OCI-LY7 (cell line): Measurements from ENCODE around the gene RAD51B. TPM values are rescaled to one million over a fixed set of nuclear protein-coding genes. Genes with fewer than 3 reads are reported as not detected.

Source experiments
- BruUV-seq: library from RNA; stranded (reverse); fragments of 400-500 nt; replicated peaks from 2 replicates; lab custom pipeline; 2021; lab: Mats Ljungman, UMichigan
- CTCF ChIA-PET: fragments of 300-600 bp; sonication (Branson Sonifier 250); formaldehyde crosslinking; loops from one replicate; lab custom pipeline; 2022; ENCODE audit warnings: antibody characterized with exemption; ENCODE audit not compliant: unreplicated experiment; lab: Charles Lee
- POLR2A ChIA-PET: fragments of 300-600 bp; sonication (Branson Sonifier 250); formaldehyde crosslinking; loops from one replicate; lab custom pipeline; 2022; ENCODE audit warnings: antibody characterized with exemption; lab: Charles Lee
- DNase-seq: peaks from one replicate; pipeline ENCODE4 v3.0.0-alpha.2; 2015; ENCODE audit warnings: low spot score
- H2AFZ ChIP-seq: fragments of 200-600 bp; sonication (generic), shearing (Covaris generic); 2 replicates; pipeline ENCODE4 v1.6.1; 2014; ENCODE audit warnings: mild to moderate bottlenecking, antibody characterized with exemption, low read length, moderate library complexity
- H3K27ac ChIP-seq: fragments of 200-600 bp; sonication (generic); 2 replicates; pipeline ENCODE4 v1.5.1; 2014; ENCODE audit warnings: mixed run types, low read depth, mild to moderate bottlenecking, moderate library complexity, low read length, inconsistent platforms; ENCODE audit not compliant: poor library complexity, severe bottlenecking
- H3K36me3 ChIP-seq: fragments of 200-600 bp; sonication (generic); 2 replicates; pipeline ENCODE4 v1.6.1; 2014; ENCODE audit warnings: mild to moderate bottlenecking, antibody characterized with exemption, low read length, moderate library complexity, mixed read lengths; ENCODE audit not compliant: insufficient read depth
- H3K4me1 ChIP-seq: fragments of 200-600 bp; sonication (generic); 2 replicates; pipeline ENCODE4 v1.5.1; 2014; ENCODE audit warnings: mild to moderate bottlenecking, low read length; ENCODE audit not compliant: insufficient read depth, poor library complexity, severe bottlenecking
- H3K4me2 ChIP-seq: fragments of 200-600 bp; sonication (generic); 2 replicates; pipeline ENCODE4 v1.6.1; 2014; ENCODE audit warnings: mild to moderate bottlenecking, low read length
- H3K4me3 ChIP-seq: fragments of 200-600 bp; sonication (generic); 2 replicates; pipeline ENCODE4 v1.5.1; 2014; ENCODE audit warnings: mild to moderate bottlenecking, low read depth, low read length; ENCODE audit not compliant: poor library complexity, severe bottlenecking
- H3K79me2 ChIP-seq: fragments of 200-600 bp; sonication (generic); 2 replicates; pipeline ENCODE4 v1.6.1; 2016; ENCODE audit warnings: low read depth, mild to moderate bottlenecking, low read length, moderate library complexity, mixed read lengths; ENCODE audit not compliant: insufficient read depth
- H3K9me2 ChIP-seq: fragments of 200-600 bp; sonication (generic); 2 replicates; pipeline ENCODE4 v1.6.1; 2016; ENCODE audit warnings: mild to moderate bottlenecking, low read length, mixed read lengths; ENCODE audit not compliant: insufficient read depth
- H3K9me3 ChIP-seq: fragments of 200-600 bp; sonication (generic); 2 replicates; pipeline ENCODE4 v1.6.1; 2014; ENCODE audit warnings: mild to moderate bottlenecking, mixed run types, low read length, mixed read lengths
- H4K20me1 ChIP-seq: fragments of 200-600 bp; sonication (generic); 2 replicates; pipeline ENCODE4 v1.6.1; 2014; ENCODE audit warnings: mild to moderate bottlenecking, antibody characterized with exemption, low read length, moderate library complexity, mixed read lengths; ENCODE audit not compliant: insufficient read depth
- EZH2phosphoT487 ChIP-seq: fragments of 200-600 bp; sonication (generic); IDR thresholded peaks from 2 replicates; pipeline ENCODE4 v1.6.1; 2018; ENCODE audit warnings: low read depth, borderline replicate concordance, mild to moderate bottlenecking, mixed run types, antibody characterized with exemption, low read length, moderate library complexity, mixed read lengths
- intact Hi-C: fragments of 100-400 bp; cut with micrococcal nuclease; formaldehyde crosslinking; loops from one replicate; pipeline ENCODE4 v1.10.0; 2022; ENCODE audit not compliant: unreplicated experiment
- total RNA-seq, 2 experiments: library from RNA; depleted of rRNA in 1 of 2; stranded (reverse); fragments of >200 nt in 1 of 2; shearing (Covaris generic) in 1 of 2; gene quantifications; 2 replicates each; pipeline ENCODE4 v1.2.3, GENCODE V29; 2014 to 2022
- TF ChIP-seq, protein P1 (sequence below): fragments of 200-600 bp; sonication (generic); conservative IDR thresholded peaks from 2 replicates; pipeline ENCODE4 v1.5.1; 2014; ENCODE audit warnings: mild to moderate bottlenecking, antibody characterized with exemption, low read length, moderate library complexity, mixed read lengths

RAD51B gene
- total RNA-seq, 2 experiments from 2014 or later = 41.4 to 89.9 TPM

- no peaks in the 10 kb centered on the region for H3K79me2 ChIP-seq
- no peaks in the 10 kb centered on the region for H3K4me1 ChIP-seq
- POLR2A ChIA-PET = interaction anchor here (1.3 to 1.5 kb wide), 2 partner anchors 9 to 11 kb away, joined by 3 to 9 read pairs; no protein-coding TSS in a partner anchor
- CTCF ChIA-PET = no interaction called here
- H4K20me1 ChIP-seq = no peaks in the 10 kb centered on the region
- no peaks in the 10 kb centered on the region for H3K9me3 ChIP-seq
- intact Hi-C loops = no loop called here
- H3K9me2 ChIP-seq = no peaks in the 10 kb centered on the region
- no peak overlapping the region for H3K4me2 ChIP-seq
- no peak for TF ChIP-seq EZH2phosphoT487
- TF ChIP-seq, protein P1, sequence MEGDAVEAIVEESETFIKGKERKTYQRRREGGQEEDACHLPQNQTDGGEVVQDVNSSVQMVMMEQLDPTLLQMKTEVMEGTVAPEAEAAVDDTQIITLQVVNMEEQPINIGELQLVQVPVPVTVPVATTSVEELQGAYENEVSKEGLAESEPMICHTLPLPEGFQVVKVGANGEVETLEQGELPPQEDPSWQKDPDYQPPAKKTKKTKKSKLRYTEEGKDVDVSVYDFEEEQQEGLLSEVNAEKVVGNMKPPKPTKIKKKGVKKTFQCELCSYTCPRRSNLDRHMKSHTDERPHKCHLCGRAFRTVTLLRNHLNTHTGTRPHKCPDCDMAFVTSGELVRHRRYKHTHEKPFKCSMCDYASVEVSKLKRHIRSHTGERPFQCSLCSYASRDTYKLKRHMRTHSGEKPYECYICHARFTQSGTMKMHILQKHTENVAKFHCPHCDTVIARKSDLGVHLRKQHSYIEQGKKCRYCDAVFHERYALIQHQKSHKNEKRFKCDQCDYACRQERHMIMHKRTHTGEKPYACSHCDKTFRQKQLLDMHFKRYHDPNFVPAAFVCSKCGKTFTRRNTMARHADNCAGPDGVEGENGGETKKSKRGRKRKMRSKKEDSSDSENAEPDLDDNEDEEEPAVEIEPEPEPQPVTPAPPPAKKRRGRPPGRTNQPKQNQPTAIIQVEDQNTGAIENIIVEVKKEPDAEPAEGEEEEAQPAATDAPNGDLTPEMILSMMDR = no peak
- no peaks in the 10 kb centered on the region for H3K36me3 ChIP-seq
- no peak for DNase-seq
- no TSS peak for BruUV-seq
- no peak overlapping the region for H2AFZ ChIP-seq
- H3K4me3 ChIP-seq = no peak overlapping the region
- no peak overlapping the region for H3K27ac ChIP-seq
Observed at GRCh38 chr14:68232300-68233055, 412.9 kb downstream of the RAD51B start.

GRCh38 chr14:68233101-68233784 is 413.7 kb downstream of the RAD51B start:
- TF ChIP-seq, protein P1 = no peak
- H3K4me2 ChIP-seq = no peak overlapping the region
- H3K9me3 ChIP-seq = no peaks in the 10 kb centered on the region
- intact Hi-C loops = no loop called here
- ChIA-PET POLR2A (interaction anchor here (1.3 to 1.5 kb wide), 2 partner anchors 10 kb away, joined by 3 to 9 read pairs; no protein-coding TSS in a partner anchor), CTCF (no interaction called here)
- no peak overlapping the region for H3K4me3 ChIP-seq
- H3K4me1 ChIP-seq = no peaks in the 10 kb centered on the region
- DNase-seq = no peak
- BruUV-seq = no TSS peak
- no peaks in the 10 kb centered on the region for H3K79me2 ChIP-seq
- no peaks in the 10 kb centered on the region for H3K36me3 ChIP-seq
- H3K27ac ChIP-seq = no peak overlapping the region
- H3K9me2 ChIP-seq = no peaks in the 10 kb centered on the region
- no peaks in the 10 kb centered on the region for H4K20me1 ChIP-seq
- H2AFZ ChIP-seq = no peak overlapping the region
